H9 (cell line): ENCODE data around the gene TMEM187. TPM values are rescaled to one million over a fixed set of nuclear protein-coding genes. Genes with fewer than 3 reads are reported as not detected.

ENCODE experiments used
- DNase-seq: peaks from one replicate; pipeline ENCODE4 v3.0.0-alpha.2; 2017
- H2AFZ ChIP-seq: one replicate; pipeline ENCODE4 v1.6.1; 2013; ENCODE audit warnings: mild to moderate bottlenecking, low read length, control low read depth, moderate library complexity
- H2AK5ac ChIP-seq: 2 replicates; pipeline ENCODE4 v1.6.1; 2013; ENCODE audit warnings: low read length, control low read depth, mixed read lengths; ENCODE audit not compliant: insufficient read length
- H2BK120ac ChIP-seq: one replicate; pipeline ENCODE4 v1.6.1; 2013; ENCODE audit warnings: low read depth, mild to moderate bottlenecking, low read length, control low read depth, inconsistent platforms; ENCODE audit not compliant: poor library complexity, severe bottlenecking
- H2BK12ac ChIP-seq: 2 replicates; pipeline ENCODE4 v1.6.1; 2013; ENCODE audit warnings: low read length, control low read depth, mixed read lengths, low read depth; ENCODE audit not compliant: insufficient read length
- H2BK15ac ChIP-seq: 2 replicates; pipeline ENCODE4 v1.6.1; 2013; ENCODE audit warnings: low read depth, low read length, control low read depth
- H2BK20ac ChIP-seq: one replicate; pipeline ENCODE4 v1.6.1; 2013; ENCODE audit warnings: low read depth, mild to moderate bottlenecking, low read length, control low read depth, inconsistent platforms; ENCODE audit not compliant: poor library complexity, severe bottlenecking
- H2BK5ac ChIP-seq: 2 replicates; pipeline ENCODE4 v1.6.1; 2013; ENCODE audit warnings: low read length, control low read depth, mixed read lengths; ENCODE audit not compliant: insufficient read length
- H3K14ac ChIP-seq: 2 replicates; pipeline ENCODE4 v1.6.1; 2013; ENCODE audit warnings: low read length, control low read depth; ENCODE audit not compliant: insufficient read depth
- H3K18ac ChIP-seq: 2 replicates; pipeline ENCODE4 v1.6.1; 2013; ENCODE audit warnings: low read depth, mild to moderate bottlenecking, mixed read lengths, low read length, control low read depth; ENCODE audit not compliant: insufficient read length
- H3K23ac ChIP-seq: 2 replicates; pipeline ENCODE4 v1.6.1; 2013; ENCODE audit warnings: low read length, control low read depth, mixed read lengths, low read depth; ENCODE audit not compliant: insufficient read length
- H3K23me2 ChIP-seq: 2 replicates; pipeline ENCODE4 v1.6.1; 2013; ENCODE audit warnings: low read depth, mild to moderate bottlenecking, mixed read lengths, low read length, control low read depth; ENCODE audit not compliant: insufficient read length, poor library complexity, severe bottlenecking
- H3K27ac ChIP-seq: 2 replicates; pipeline ENCODE4 v1.5.1; 2013; ENCODE audit warnings: low read length, control low read depth, mixed read lengths, low read depth; ENCODE audit not compliant: insufficient read length
- H3K27me3 ChIP-seq: 2 replicates; pipeline ENCODE4 v1.6.1; 2013; ENCODE audit warnings: low read length, control low read depth, inconsistent platforms; ENCODE audit not compliant: insufficient read depth
- H3K4ac ChIP-seq: 2 replicates; pipeline ENCODE4 v1.6.1; 2013; ENCODE audit warnings: low read depth, mild to moderate bottlenecking, control low read depth, inconsistent platforms, low read length, moderate library complexity
- H3K4me1 ChIP-seq: 2 replicates; pipeline ENCODE4 v1.6.1; 2013; ENCODE audit warnings: low read length, control low read depth, inconsistent platforms; ENCODE audit not compliant: insufficient read depth
- H3K4me2 ChIP-seq: 2 replicates; pipeline ENCODE4 v1.6.1; 2013; ENCODE audit warnings: low read length, control low read depth, mixed read lengths; ENCODE audit not compliant: insufficient read length, insufficient read depth
- H3K56ac ChIP-seq: 2 replicates; pipeline ENCODE4 v1.6.1; 2013; ENCODE audit warnings: low read depth, mild to moderate bottlenecking, mixed read lengths, low read length, control low read depth; ENCODE audit not compliant: insufficient read length
- H3K79me1 ChIP-seq: 2 replicates; pipeline ENCODE4 v1.6.1; 2013; ENCODE audit warnings: low read depth, mild to moderate bottlenecking, moderate library complexity, low read length, control low read depth, inconsistent platforms; ENCODE audit not compliant: insufficient read depth, poor library complexity, severe bottlenecking
- H3K79me2 ChIP-seq: 2 replicates; pipeline ENCODE4 v1.6.1; 2013; ENCODE audit warnings: low read length, control low read depth, inconsistent platforms; ENCODE audit not compliant: insufficient read depth
- H3K9ac ChIP-seq: 2 replicates; pipeline ENCODE4 v1.6.1; 2013; ENCODE audit warnings: low read length, control low read depth, mixed read lengths; ENCODE audit not compliant: insufficient read length; ENCODE audit errors: extremely low read depth
- H3K9me3 ChIP-seq: one replicate; pipeline ENCODE4 v1.6.1; 2013; ENCODE audit warnings: low read depth, low read length, inconsistent platforms; ENCODE audit not compliant: control insufficient read depth
- H3T11ph ChIP-seq: one replicate; pipeline ENCODE4 v1.6.1; 2013; ENCODE audit warnings: mild to moderate bottlenecking, low read length, control low read depth, inconsistent platforms
- H4K20me1 ChIP-seq: one replicate; pipeline ENCODE4 v1.6.1; 2013; ENCODE audit not compliant: control insufficient read depth, insufficient read length, insufficient read depth
- H4K5ac ChIP-seq: 2 replicates; pipeline ENCODE4 v1.6.1; 2013; ENCODE audit warnings: low read depth, mild to moderate bottlenecking, mixed read lengths, low read length, control low read depth; ENCODE audit not compliant: insufficient read length
- H4K8ac ChIP-seq: replicated peaks from 2 replicates; pipeline ENCODE4 v1.6.1; 2013; ENCODE audit warnings: low read length, control low read depth, mixed read lengths, low read depth; ENCODE audit not compliant: insufficient read length
- H4K91ac ChIP-seq: 2 replicates; pipeline ENCODE4 v1.6.1; 2013; ENCODE audit warnings: low read depth, mild to moderate bottlenecking, moderate library complexity, mixed read lengths, low read length, control low read depth; ENCODE audit not compliant: insufficient read length
- H3K27ac Mint-ChIP-seq, 3 experiments: 2 replicates in 2 of 3; 3 replicates in 1 of 3; pipeline ENCODE4 v1.8.0; 2020 to 2021; ENCODE audit warnings: mixed read lengths in 3 of 3, mild to moderate bottlenecking in 1 of 3, moderate library complexity in 1 of 3
- H3K27me3 Mint-ChIP-seq: 2 replicates; pipeline ENCODE4 v1.8.0; 2021; ENCODE audit warnings: low read depth, mild to moderate bottlenecking, moderate library complexity, mixed read lengths
- H3K36me3 Mint-ChIP-seq, 3 experiments: 2 replicates in 2 of 3; 3 replicates in 1 of 3; pipeline ENCODE4 v1.8.0; 2020 to 2021; ENCODE audit warnings: low read depth in 3 of 3, mixed read lengths in 3 of 3; ENCODE audit not compliant: insufficient read depth in 1 of 3
- H3K4me1 Mint-ChIP-seq, 2 experiments: 2 replicates each; pipeline ENCODE4 v1.8.0; 2020; ENCODE audit warnings: mixed read lengths in 2 of 2
- H3K4me3 Mint-ChIP-seq, 2 experiments: 2 replicates in 1 of 2; 3 replicates in 1 of 2; pipeline ENCODE4 v1.8.0; 2020 to 2021; ENCODE audit warnings: mild to moderate bottlenecking in 2 of 2, mixed read lengths in 2 of 2, moderate library complexity in 1 of 2
- H3K9me3 Mint-ChIP-seq, 2 experiments: 2 replicates in 1 of 2; 3 replicates in 1 of 2; pipeline ENCODE4 v1.8.0; 2020; ENCODE audit warnings: mild to moderate bottlenecking in 2 of 2, mixed read lengths in 2 of 2, moderate library complexity in 1 of 2
- WGBS: extraction: QIAGEN DNeasy Blood & Tissue Kit; methylation state at CpG from one replicate; pipeline ENCODE4 v1.1.7; 2013; ENCODE audit warnings: missing lambda C conversion rate, low lambda C conversion rate, mixed read lengths; ENCODE audit not compliant: insufficient read length; ENCODE audit errors: extremely low coverage; 5-methylcytosine and 5-hydroxymethylcytosine counted together
- total RNA-seq: library from RNA; stranded (reverse); gene quantifications from 2 replicates; pipeline ENCODE4 v1.2.1, GENCODE V29; 2021
- TF ChIP-seq, protein P1 (sequence below): fragments of 200-600 bp; sonication (generic); conservative IDR thresholded peaks from 3 replicates; pipeline ENCODE4 v1.8.0; 2021; ENCODE audit warnings: antibody characterized with exemption, mild to moderate bottlenecking

TMEM187 gene
- total RNA-seq, 1 experiment from 2014 or later, result 2.7 TPM

DNA sequence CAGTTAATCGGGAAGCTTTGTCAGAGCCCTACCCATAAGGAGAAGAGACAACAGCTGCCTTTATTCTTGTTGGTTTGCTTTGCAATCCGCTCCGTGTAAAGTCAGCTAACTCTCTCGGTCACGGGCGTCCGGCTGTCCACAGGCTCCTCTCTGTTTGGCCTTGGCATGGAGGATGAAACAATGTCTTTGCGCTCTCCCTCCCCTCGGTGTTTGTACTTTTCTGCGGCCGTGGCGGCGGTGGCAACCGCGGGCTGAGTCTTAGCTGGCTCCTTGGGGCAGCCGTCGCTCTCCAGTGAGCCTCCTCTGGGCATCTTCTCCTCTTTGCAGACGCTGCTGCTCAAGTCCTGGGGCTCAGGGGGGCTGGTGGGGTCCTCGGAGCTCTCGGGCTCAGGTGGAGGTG is 57.7 kb downstream of the TMEM187 start:
- Histone ChIP-seq H3K9ac (no peak overlapping the region), H3K27me3 (no peaks in the 10 kb centered on the region), H3K4me1 (peaks cover 5% of the 10 kb centered on the region; the same call in 1 of the 2 replicates), H4K91ac (no peak overlapping the region), H3K23ac (no peak overlapping the region), H4K20me1 (peaks cover 3% of the 10 kb centered on the region), H3K4me2 (no peak overlapping the region), H4K8ac (no peak overlapping the region), H2AK5ac (no peak overlapping the region), H3K9me3 (peaks cover 19% of the 10 kb centered on the region), H2BK12ac (no peak overlapping the region), H3T11ph (no peak overlapping the region), H3K14ac (no peak overlapping the region), H2BK120ac (no peak overlapping the region), H3K79me2 (no peaks in the 10 kb centered on the region), H2BK15ac (no peak overlapping the region), H3K18ac (no peak overlapping the region), H4K5ac (no peak overlapping the region), H3K56ac (no peak overlapping the region), H2BK5ac (no peak overlapping the region), H3K79me1 (no peaks in the 10 kb centered on the region), H2BK20ac (no peak overlapping the region), H3K23me2 (no peaks in the 10 kb centered on the region), H3K27ac (no peak overlapping the region), H3K4ac (no peak overlapping the region), H2AFZ (no peak overlapping the region)
- TF ChIP-seq, protein P1, sequence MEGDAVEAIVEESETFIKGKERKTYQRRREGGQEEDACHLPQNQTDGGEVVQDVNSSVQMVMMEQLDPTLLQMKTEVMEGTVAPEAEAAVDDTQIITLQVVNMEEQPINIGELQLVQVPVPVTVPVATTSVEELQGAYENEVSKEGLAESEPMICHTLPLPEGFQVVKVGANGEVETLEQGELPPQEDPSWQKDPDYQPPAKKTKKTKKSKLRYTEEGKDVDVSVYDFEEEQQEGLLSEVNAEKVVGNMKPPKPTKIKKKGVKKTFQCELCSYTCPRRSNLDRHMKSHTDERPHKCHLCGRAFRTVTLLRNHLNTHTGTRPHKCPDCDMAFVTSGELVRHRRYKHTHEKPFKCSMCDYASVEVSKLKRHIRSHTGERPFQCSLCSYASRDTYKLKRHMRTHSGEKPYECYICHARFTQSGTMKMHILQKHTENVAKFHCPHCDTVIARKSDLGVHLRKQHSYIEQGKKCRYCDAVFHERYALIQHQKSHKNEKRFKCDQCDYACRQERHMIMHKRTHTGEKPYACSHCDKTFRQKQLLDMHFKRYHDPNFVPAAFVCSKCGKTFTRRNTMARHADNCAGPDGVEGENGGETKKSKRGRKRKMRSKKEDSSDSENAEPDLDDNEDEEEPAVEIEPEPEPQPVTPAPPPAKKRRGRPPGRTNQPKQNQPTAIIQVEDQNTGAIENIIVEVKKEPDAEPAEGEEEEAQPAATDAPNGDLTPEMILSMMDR, result no peak
- WGBS, result no CpG with 5 or more reads among the region's 20 CpGs
- no peak overlapping the region for H3K4me3 Mint-ChIP-seq
- no peak overlapping the region for H3K27ac Mint-ChIP-seq
- DNase-seq, result no peak
- peaks cover 5% of the 10 kb centered on the region; the same call in 1 of the 2 replicates for H3K27me3 Mint-ChIP-seq
- H3K9me3 Mint-ChIP-seq, result peaks cover 81 to 91% of the 10 kb centered on the region in 2 experiments
- H3K36me3 Mint-ChIP-seq, result peaks cover 32 to 61% (median 51%) of the 10 kb centered on the region in 3 experiments
- peaks cover 26 to 33% of the 10 kb centered on the region in 2 experiments for H3K4me1 Mint-ChIP-seq
